Measurements from ENCODE around the gene LRRC40. TPM values are rescaled to one million over a fixed set of nuclear protein-coding genes. Genes with fewer than 3 reads are reported as not detected.

The LRRC40 gene
- total RNA-seq, 6 donors from 2014 or later: 7.5 to 18.3 (median 11.3) TPM

- Histone ChIP-seq H3K9me3 (no peaks in the 10 kb centered on the region), H3K36me3 (peaks cover 64 to 100% (median 80%) of the 10 kb centered on the region in 4 donors), H3K27me3 (no peaks in the 10 kb centered on the region), H3K4me1 (no peaks in the 10 kb centered on the region), H3K27ac (no peak overlapping the region), H3K4me3 (no peak overlapping the region)
- TF ChIP-seq CTCF (IDR thresholded peaks at IDR 0.05) (no peak), EP300 (IDR thresholded peaks at IDR 0.05) (no peak), POLR2AphosphoS5 (IDR thresholded peaks at IDR 0.05) (no peak), POLR2A (IDR thresholded peaks at IDR 0.05) (no peak)
- no peak for ATAC-seq (ENCODE audit: low FRiP score in 2 of 2)
- DNase-seq: no peak
Measured at GRCh38 chr1:70234733-70235132, 29.4 kb upstream of the LRRC40 start.

GRCh38 chr1:70231475-70231874 is 26.1 kb upstream of the LRRC40 start:
- Histone ChIP-seq H3K9me3 (no peaks in the 10 kb centered on the region), H3K4me3 (no peak overlapping the region), H3K36me3 (peaks cover 47 to 83% (median 58%) of the 10 kb centered on the region in 4 donors), H3K27me3 (no peaks in the 10 kb centered on the region), H3K4me1 (peaks cover 8 to 15% (median 12%) of the 10 kb centered on the region in 4 donors), H3K27ac (no peak overlapping the region)
- TF ChIP-seq POLR2AphosphoS5 (IDR thresholded peaks at IDR 0.05) (no peak), EP300 (IDR thresholded peaks at IDR 0.05) (no peak), POLR2A (IDR thresholded peaks at IDR 0.05) (no peak)
- DNase-seq (no peak), ATAC-seq (ENCODE audit: low FRiP score in 2 of 2) (no peak)
- WGBS, 2 donors: 95 to 96% methylated on average over 4 of the region's 4 CpGs

GRCh38 chr1:70228670-70229069 is 23.3 kb upstream of the LRRC40 start:
- DNase-seq (no peak), ATAC-seq (ENCODE audit: low FRiP score in 2 of 2) (no peak)
- H3K27ac ChIP-seq: no peak overlapping the region
- no peaks in the 10 kb centered on the region for H3K9me3 ChIP-seq
- H3K4me3 ChIP-seq: no peak overlapping the region
- H3K27me3 ChIP-seq: no peaks in the 10 kb centered on the region
- TF ChIP-seq POLR2AphosphoS5 (IDR thresholded peaks at IDR 0.05) (no peak), POLR2A (IDR thresholded peaks at IDR 0.05) (no peak), EP300 (IDR thresholded peaks at IDR 0.05) (no peak), CTCF (IDR thresholded peaks at IDR 0.05) (no peak)
- WGBS, 2 donors: 89 to 90% methylated on average over 2 of the region's 2 CpGs
- peaks cover 16 to 26% (median 24%) of the 10 kb centered on the region in 4 donors for H3K4me1 ChIP-seq
- peaks cover 25 to 69% (median 35%) of the 10 kb centered on the region in 4 donors for H3K36me3 ChIP-seq

GRCh38 chr1:70227439-70227838 is 22.1 kb upstream of the LRRC40 start:
- H3K4me3 ChIP-seq: no peak overlapping the region
- H3K4me1 ChIP-seq: peaks cover 28 to 38% (median 35%) of the 10 kb centered on the region in 4 donors
- H3K27ac ChIP-seq: no peak overlapping the region
- WGBS, 2 donors: 31 to 56% methylated on average over 1 of the region's 1 CpG
- H3K27me3 ChIP-seq: no peaks in the 10 kb centered on the region
- H3K36me3 ChIP-seq: peaks cover 15 to 61% (median 26%) of the 10 kb centered on the region in 4 donors
- no peaks in the 10 kb centered on the region for H3K9me3 ChIP-seq
- ATAC-seq (ENCODE audit: low FRiP score in 2 of 2) (no peak), DNase-seq (no peak)
- no peak for TF ChIP-seq POLR2AphosphoS5 (IDR thresholded peaks at IDR 0.05)
- no peak for TF ChIP-seq CTCF (IDR thresholded peaks at IDR 0.05)
- TF ChIP-seq EP300 (IDR thresholded peaks at IDR 0.05): no peak
- no peak for TF ChIP-seq POLR2A (IDR thresholded peaks at IDR 0.05)

GRCh38 chr1:70224954-70225353 is 19.6 kb upstream of the LRRC40 start:
- Histone ChIP-seq H3K27me3 (no peaks in the 10 kb centered on the region), H3K4me1 (peaks cover 40 to 49% (median 46%) of the 10 kb centered on the region in 4 donors), H3K27ac (no peak overlapping the region), H3K36me3 (peaks cover 0 to 36% (median 11%) of the 10 kb centered on the region in 4 donors), H3K9me3 (no peaks in the 10 kb centered on the region), H3K4me3 (no peak overlapping the region)
- WGBS, 2 donors: 85 to 89% methylated on average over 2 of the region's 2 CpGs
- ATAC-seq (ENCODE audit: low FRiP score in 2 of 2): no peak
- DNase-seq: no peak
- TF ChIP-seq CTCF (IDR thresholded peaks at IDR 0.05) (no peak), POLR2AphosphoS5 (IDR thresholded peaks at IDR 0.05) (no peak), POLR2A (IDR thresholded peaks at IDR 0.05) (no peak), EP300 (IDR thresholded peaks at IDR 0.05) (no peak)
